Peyer's patch (tissue), 4 donors: ENCODE data around the gene NCOA7. TPM values are rescaled to one million over a fixed set of nuclear protein-coding genes. Genes with fewer than 3 reads are reported as not detected.

Experiments used
- DNase-seq, 3 donors: peaks; one replicate each; pipeline ENCODE4 v3.0.0-alpha.2; 2017 to 2019
- H3K27ac ChIP-seq, 4 donors: fragments of 200-600 bp; sonication (generic); one replicate each; pipeline ENCODE4 v1.5.1; 2016 to 2019
- H3K27me3 ChIP-seq, 2 donors: fragments of 200-600 bp; sonication (generic); one replicate each; pipeline ENCODE4 v1.5.1; 2019
- H3K36me3 ChIP-seq, 3 donors: fragments of 200-600 bp; sonication (generic); one replicate each; pipeline ENCODE4 v1.5.1; 2016 to 2019
- H3K4me1 ChIP-seq, 4 donors: fragments of 200-600 bp; sonication (generic); one replicate each; pipeline ENCODE4 v1.5.1; 2016 to 2019
- H3K4me3 ChIP-seq, 4 donors: fragments of 200-600 bp; sonication (generic); 1 replicate in 3 of 4; 2 replicates in 1 of 4; pipeline ENCODE4 v1.5.1; 2016 to 2019; ENCODE audit warnings: mild to moderate bottlenecking in 1 of 4
- H3K9me3 ChIP-seq, 4 donors: fragments of 200-600 bp; sonication (generic); one replicate each; pipeline ENCODE4 v1.5.1; 2016 to 2019; ENCODE audit warnings: mild to moderate bottlenecking in 1 of 4
- CTCF ChIP-seq, 6 experiments: fragments of 450-650 bp in 4 of 6; fragments of 200-600 bp in 2 of 6; sonication (generic) in 1 of 6; IDR thresholded peaks; one replicate each; pipeline ENCODE4 v1.5.1; 2017 to 2019; ENCODE audit warnings: antibody characterized with exemption in 6 of 6, mild to moderate bottlenecking in 3 of 6, moderate library complexity in 1 of 6
- POLR2A ChIP-seq, 2 donors: fragments of 450-650 bp; IDR thresholded peaks; one replicate each; pipeline ENCODE4 v1.5.1; 2017; ENCODE audit warnings: antibody characterized with exemption in 2 of 2, mild to moderate bottlenecking in 2 of 2, moderate library complexity in 2 of 2
- total RNA-seq, 4 donors: library from RNA; depleted of rRNA; stranded (reverse); fragments of >200 nt; gene quantifications; one replicate each; pipeline ENCODE4 v1.1.0, GENCODE V29; 2016

Gene NCOA7
- total RNA-seq, 4 donors from 2014 or later, result 15.4 to 80.9 (median 27.7) TPM

GRCh38 chr6:125810445-125810844 lies 19.7 kb downstream of the NCOA7 start:
- DNase-seq, result no peak
- Histone ChIP-seq H3K9me3 (no peaks in the 10 kb centered on the region), H3K36me3 (no peaks in the 10 kb centered on the region), H3K4me1 (peaks cover 0 to 28% (median 0%) of the 10 kb centered on the region in 4 donors), H3K4me3 (no peak overlapping the region), H3K27me3 (no peaks in the 10 kb centered on the region), H3K27ac (no peak overlapping the region)
- TF ChIP-seq POLR2A (IDR thresholded peaks at IDR 0.05) (no peak), CTCF (IDR thresholded peaks at IDR 0.05) (no peak)

- no peaks in the 10 kb centered on the region for H3K36me3 ChIP-seq
- no peak for DNase-seq
- TF ChIP-seq POLR2A (IDR thresholded peaks at IDR 0.05) (no peak), CTCF (IDR thresholded peaks at IDR 0.05) (no peak)
- H3K4me3 ChIP-seq, result no peak overlapping the region
- H3K4me1 ChIP-seq, result peaks cover 0 to 28% (median 0%) of the 10 kb centered on the region in 4 donors
- H3K27me3 ChIP-seq, result no peaks in the 10 kb centered on the region
- no peaks in the 10 kb centered on the region for H3K9me3 ChIP-seq
- H3K27ac ChIP-seq, result no peak overlapping the region
Measured at GRCh38 chr6:125811259-125811658, 20.5 kb downstream of the NCOA7 start.

- DNase-seq, result no peak
- Histone ChIP-seq H3K4me3 (no peak overlapping the region), H3K36me3 (no peaks in the 10 kb centered on the region), H3K27me3 (no peaks in the 10 kb centered on the region), H3K9me3 (no peaks in the 10 kb centered on the region), H3K4me1 (peaks cover 0 to 28% (median 0%) of the 10 kb centered on the region in 4 donors), H3K27ac (peak overlapping the region in 1 of 4 donors; percentile 1)
- no peak for TF ChIP-seq POLR2A (IDR thresholded peaks at IDR 0.05)
- no peak for TF ChIP-seq CTCF (IDR thresholded peaks at IDR 0.05)
Measured at GRCh38 chr6:125812394-125813292, 21.9 kb downstream of the NCOA7 start.

GRCh38 chr6:125814481-125814880 lies 23.7 kb downstream of the NCOA7 start:
- Histone ChIP-seq H3K9me3 (no peaks in the 10 kb centered on the region), H3K27me3 (no peaks in the 10 kb centered on the region), H3K27ac (no peak overlapping the region), H3K4me1 (peaks cover 0 to 40% (median 0%) of the 10 kb centered on the region in 4 donors), H3K36me3 (no peaks in the 10 kb centered on the region), H3K4me3 (no peak overlapping the region)
- TF ChIP-seq POLR2A (IDR thresholded peaks at IDR 0.05), result no peak
- TF ChIP-seq CTCF (IDR thresholded peaks at IDR 0.05), result no peak
- no peak for DNase-seq

- no peak for DNase-seq
- Histone ChIP-seq H3K27me3 (no peaks in the 10 kb centered on the region), H3K36me3 (no peaks in the 10 kb centered on the region), H3K9me3 (no peaks in the 10 kb centered on the region), H3K4me1 (peaks cover 0 to 40% (median 0%) of the 10 kb centered on the region in 4 donors), H3K27ac (peak overlapping the region in 1 of 4 donors; percentile 21), H3K4me3 (no peak overlapping the region)
- TF ChIP-seq POLR2A (IDR thresholded peaks at IDR 0.05) (no peak), CTCF (IDR thresholded peaks at IDR 0.05) (no peak)
Measured at GRCh38 chr6:125815080-125815910, 24.5 kb downstream of the NCOA7 start.
